GM12892 (cell line): ENCODE measurements around the gene HAUS2.

Experiments
- POLR2A ChIP-seq: IDR thresholded peaks from 2 replicates; pipeline ENCODE4 v1.6.1; 2011; ENCODE audit warnings: low read depth, low read length, control low read depth
- POLR2AphosphoS5 ChIP-seq: IDR thresholded peaks from 2 replicates; pipeline ENCODE4 v1.6.1; 2011; ENCODE audit warnings: low read depth, low read length, control low read depth
- TAF1 ChIP-seq: IDR thresholded peaks from 2 replicates; pipeline ENCODE4 v1.6.1; 2011; ENCODE audit warnings: low read depth, mild to moderate bottlenecking, control low read depth, low read length, borderline replicate concordance

- TF ChIP-seq TAF1 (no peak), POLR2AphosphoS5 (no peak), POLR2A (no peak)
These were observed 25.3 kb upstream of the HAUS2 start for GRCh38 chr15:42523331-42523730.
